ENCODE measurements around the gene LAMA4.

- TF ChIP-seq CTCF (IDR thresholded peaks at IDR 0.05) (no peak), POLR2A (IDR thresholded peaks at IDR 0.05) (no peak)
Measured at GRCh38 chr6:112153926-112154607, 100.3 kb downstream of the LAMA4 start.
